DMS 273 (cell line): Measurements from ENCODE around the gene CDC42SE2.
A peak's percentile ranks its signal among the peaks of the same experiment; 100 is the strongest.
"Not testable (repeated sequence)": the region's sequence is repeated elsewhere in the genome, so short reads cannot be mapped to it uniquely, and the experiment has no call there.

Experiments used
- DNase-seq: peaks from one replicate; lab custom pipeline; 2025; ENCODE audit not compliant: unreplicated experiment; lab: John Stamatoyannopoulos, UW

The CDC42SE2 gene

DNA sequence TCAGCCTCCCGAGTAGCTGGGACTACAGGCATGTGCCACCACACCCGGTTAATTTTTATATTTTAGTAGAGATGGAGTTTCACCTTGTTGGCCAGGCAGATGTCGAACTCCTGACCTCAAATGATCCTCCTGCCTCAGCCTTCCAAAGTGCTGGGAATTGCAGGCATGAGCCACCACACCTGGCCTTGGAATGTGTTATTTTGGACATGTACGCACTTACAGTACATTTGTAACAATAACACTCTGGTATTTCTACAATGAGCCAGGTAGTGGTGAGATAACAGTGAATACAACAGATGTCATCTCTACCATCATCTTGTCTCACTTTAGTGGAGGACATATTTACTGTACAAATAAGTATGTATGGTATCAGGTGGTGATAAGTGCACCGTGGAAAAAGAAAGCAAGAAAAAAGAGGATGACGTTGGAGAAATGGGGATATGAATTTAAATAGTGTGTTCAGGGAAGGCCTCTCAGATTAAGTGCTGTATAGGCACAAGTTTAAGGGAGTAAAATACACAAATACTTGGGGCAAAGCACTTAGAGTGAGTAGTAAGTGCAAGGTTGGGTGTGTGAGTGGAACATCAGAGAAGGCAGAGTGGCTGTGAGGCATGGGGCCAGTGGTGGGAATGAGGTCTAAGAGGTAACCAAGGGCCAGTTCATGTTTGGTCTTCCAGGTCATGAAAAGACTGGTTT is 100.1 kb downstream of the CDC42SE2 start:
- DNase-seq = no peak

DNA sequence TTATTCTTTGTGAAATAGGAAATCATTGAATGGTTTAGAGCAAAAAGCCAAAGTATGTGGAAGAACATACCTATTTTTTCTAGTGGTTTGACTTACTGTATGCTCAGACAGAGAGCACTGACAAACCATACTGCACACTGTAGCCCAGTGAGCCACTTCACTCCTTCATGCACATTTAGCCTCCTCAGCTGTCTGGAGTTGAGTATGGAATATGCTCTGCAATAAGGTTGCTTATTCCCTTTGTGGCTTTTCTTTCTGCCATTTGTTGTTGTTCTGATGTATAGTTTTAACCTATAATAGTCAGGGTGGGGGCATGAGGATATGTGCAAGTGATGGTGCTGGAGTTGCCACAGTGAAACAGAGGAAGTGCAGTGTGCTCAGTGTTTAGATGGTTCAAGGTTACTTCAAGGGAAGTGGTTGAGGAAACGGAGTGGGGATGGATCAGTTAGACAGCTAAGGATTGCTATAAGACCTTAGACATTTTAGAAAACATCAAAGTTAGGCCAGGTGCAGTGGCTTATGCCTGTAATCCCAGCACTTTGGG is 100.7 kb downstream of the CDC42SE2 start:
- no peak for DNase-seq

DNA sequence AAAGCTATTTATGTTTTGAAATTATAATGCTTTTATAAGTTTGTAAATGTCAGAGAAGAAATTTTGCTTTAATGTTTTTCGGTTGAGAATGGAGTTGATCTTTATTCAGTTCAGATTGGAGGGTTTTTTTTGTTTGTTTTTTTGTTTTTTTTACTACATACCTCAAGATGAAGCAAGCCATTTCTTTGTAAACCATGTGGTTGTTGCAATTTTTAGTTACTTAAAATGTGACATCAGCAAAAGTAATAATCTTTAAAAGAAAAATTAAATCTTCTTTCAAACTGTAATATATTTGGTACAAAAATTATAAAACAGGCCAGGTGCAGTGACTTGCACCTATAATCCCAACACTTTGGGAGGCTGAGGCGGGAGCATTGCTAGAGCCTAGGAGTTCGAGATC is 102.6 kb downstream of the CDC42SE2 start:
- DNase-seq = no peak

DNA sequence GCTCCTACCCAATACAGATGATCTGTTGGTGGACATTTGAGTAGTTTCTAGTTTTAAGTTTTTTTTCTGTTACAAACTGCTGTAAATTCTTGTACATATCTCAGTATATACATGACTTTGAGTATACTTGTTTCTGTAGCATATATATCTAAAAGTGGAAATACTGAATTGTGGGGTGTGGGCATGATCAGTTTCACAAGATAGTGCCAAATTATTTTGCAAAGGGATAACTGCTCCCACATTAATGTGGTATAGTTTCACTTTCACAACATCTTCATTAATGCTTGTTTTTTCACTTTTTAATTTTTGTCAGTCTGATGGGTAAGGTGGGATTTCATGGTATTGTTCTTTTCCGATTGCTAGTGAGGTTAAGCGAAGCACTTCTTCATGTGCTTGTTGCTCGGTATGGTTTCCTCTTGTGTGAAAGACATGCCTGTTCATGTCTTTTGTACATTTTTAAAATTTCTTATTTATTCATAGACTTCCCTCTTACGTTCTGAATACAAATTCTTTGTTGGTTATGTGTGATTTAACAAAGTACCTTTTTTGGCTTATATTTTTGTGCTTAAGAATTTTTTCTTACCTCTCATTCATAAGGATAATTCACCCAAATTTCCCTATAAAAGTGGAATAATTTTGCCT is 103.5 kb downstream of the CDC42SE2 start:
- no peak for DNase-seq

DNA sequence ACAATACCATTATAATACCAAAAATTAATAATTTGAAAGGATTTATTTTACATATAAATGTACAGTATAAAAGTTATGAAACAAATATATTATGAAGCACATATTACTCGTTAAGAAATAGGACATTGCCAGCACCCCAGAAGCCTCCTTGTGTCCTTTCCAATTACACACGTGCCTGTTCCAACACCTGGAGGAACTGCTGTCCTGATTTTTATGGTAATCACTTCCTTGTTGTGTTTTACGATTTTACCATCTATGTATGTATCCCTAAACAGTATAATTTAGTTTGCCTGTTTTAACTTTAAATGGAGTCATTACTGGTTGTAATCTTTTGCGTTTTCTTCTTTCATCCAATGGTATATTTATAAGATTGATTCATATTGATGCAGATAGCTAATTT is 105.0 kb downstream of the CDC42SE2 start:
- no peak for DNase-seq

DNA sequence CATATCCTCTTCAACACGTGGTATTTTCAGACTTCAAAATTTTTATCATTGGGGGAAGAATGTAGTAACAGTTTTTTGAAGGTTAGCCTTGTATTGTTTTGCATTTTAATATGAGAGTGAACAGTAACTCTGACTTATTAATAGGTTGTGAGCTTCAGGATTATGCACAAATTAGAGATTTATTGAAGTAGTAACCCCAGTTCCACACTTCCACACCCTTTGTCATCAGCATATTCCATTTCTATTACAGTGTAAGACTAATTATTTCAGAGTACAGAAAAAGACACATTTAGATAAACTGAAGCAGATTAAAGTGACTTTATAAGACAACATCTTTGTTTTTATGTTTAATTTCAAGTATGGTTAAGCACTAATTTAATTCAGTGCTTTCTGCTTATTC is 105.7 kb downstream of the CDC42SE2 start:
- DNase-seq = no peak

DNA sequence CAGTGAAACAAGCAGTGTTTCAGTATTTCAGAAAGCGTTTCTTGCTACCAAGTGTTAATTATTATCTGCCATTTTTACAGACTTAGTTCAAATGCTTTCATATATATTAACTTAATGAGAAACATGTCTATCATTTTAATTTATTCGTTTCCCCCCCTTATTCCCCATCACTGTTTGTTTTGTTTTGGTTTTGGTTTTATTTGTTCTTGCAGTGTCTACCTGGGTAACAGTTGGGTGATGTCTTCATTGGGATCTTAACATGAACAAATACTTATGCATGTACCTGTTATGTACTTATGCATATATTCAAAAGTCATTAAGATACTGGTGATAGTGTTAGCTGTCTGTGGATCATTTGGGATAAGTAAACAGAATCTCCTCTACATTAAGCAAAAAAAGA is 108.0 kb downstream of the CDC42SE2 start:
- DNase-seq = no peak

DNA sequence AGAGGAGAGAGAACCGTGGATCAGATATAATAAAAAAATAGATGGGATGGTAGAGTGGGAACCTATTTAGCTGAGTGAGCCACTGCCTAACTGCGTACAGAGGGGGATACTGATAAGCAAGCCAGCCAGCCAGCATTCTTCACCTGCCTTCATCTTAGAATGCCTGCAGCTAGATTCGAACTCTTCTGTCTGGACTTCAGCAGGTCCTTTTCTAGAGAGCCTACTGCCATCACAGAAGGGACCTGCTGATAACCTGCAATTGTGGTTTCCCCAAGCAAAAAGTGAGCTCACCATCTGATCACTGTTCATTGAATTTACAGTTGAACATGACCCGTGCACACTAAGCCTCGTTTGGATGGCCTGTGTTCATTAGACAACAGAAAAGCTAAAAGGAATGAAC is 109.4 kb downstream of the CDC42SE2 start:
- DNase-seq = no peak

DNA sequence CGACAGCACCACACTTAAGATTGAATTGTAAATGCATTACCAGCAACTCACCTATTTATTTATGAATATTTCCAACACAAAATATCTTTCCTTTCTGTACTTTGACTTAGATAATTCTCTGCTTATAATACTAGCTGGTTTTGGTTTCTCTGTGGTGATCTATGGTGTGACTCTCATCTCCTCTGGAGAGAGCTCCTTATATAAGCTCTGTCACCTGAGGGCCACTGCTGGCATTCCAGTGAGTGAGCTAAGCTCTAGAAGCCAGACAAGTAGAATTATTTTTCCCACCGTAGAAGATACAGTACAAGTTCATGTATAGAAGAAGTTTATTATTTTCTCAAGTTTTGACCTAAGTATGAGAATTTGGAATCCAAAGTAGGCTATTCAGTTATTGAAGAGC is 111.5 kb downstream of the CDC42SE2 start:
- no peak for DNase-seq

DNA sequence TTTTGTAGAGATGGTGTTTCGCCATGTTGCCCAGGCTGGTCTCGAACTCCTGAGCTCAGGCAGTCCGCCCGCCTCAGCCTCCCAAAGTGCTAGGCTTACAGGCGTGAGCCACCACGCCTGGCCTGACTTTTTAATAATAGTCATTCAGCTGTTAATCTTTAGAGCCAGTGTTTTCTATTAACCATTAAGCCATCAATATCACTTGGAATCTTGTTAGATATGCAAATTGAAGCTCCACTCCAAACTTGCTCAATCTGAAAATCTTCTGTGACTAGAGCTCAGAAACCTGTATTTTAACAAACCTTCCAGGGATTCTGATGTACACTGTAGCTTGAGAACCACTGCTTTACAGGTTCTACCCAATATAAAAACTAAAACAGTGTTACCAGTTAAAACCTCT is 113.5 kb downstream of the CDC42SE2 start:
- no peak for DNase-seq

DNA sequence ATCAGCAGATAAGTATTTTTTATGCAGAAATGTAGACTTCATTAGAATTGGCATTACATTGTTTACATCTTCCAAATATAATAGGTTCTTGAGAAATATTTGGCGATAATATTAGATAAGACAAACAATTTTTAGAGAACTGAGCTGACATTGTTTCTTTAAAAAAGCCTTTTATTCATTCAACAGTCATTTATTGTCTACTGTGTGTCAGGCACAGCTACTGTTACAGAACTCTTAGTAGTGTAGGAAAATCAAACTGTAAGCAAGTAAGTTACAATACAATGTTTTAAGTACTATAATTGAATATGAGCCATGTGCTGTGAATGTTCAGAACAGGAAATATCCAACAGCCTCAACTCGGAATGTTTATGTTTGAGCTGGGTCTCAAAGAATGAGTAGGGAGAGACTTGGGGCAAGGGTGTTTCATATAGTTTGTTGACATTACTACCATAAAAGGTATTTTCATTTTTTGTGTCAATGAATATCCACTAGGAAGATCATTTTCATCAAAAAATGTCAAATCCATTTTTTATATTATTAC is 114.0 kb downstream of the CDC42SE2 start:
- DNase-seq = no peak

DNA sequence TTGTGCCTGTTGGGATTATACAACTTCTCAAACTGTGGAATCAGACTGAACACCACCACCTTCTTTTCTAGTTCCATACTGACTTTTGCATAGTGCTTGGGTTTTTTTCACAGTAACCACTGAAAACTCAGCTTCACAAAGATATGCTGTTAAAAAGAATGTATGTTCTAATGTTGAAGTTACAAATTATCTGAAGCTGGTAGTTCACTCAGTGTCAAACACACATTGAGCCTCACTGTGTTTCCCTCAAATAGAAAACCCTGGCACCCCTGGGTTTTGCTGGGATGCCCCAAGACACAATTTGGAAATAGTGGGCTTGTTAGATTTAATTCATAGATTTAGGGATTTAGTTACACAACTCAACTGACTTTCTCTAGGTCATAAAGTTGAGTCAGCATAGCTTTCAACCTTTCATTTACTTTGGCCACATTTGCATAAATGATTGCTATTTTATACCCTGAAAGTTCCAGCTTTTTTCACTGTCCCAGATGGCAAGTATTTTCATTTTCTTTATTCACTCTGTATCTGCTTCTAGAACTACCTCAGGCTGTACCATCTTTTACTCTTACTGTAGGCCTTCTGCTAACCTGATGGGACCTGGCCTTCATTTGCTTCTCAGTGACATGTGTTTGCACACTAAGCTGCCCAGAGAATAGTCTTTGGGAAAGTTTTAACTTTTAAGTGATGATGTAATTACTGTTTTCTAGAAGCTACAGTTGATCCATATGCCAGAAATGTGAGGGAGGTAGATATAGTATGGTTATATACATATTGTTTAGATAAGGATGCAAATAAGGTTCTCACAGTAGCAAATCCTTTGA is 115.1 kb downstream of the CDC42SE2 start:
- no peak for DNase-seq

DNA sequence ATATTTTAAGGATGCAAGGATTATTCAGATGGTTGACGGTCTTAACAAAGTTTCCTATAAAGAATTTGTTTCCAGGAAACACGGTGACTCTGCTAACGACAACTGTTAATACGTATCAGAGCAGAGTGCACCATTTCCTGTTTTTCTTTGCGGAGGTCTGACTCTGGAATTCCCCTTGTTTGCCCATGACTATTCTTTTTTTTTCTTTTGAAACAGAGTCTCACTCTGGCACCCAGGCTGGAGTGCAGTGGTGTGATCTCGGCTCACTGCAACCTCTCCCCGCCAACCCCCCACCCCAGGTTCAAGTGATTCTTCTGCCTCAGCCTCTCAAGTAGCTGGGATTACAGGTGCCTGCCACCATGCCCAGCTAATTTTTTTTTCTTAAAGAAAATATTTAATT is 115.9 kb downstream of the CDC42SE2 start:
- DNase-seq = no peak

DNA sequence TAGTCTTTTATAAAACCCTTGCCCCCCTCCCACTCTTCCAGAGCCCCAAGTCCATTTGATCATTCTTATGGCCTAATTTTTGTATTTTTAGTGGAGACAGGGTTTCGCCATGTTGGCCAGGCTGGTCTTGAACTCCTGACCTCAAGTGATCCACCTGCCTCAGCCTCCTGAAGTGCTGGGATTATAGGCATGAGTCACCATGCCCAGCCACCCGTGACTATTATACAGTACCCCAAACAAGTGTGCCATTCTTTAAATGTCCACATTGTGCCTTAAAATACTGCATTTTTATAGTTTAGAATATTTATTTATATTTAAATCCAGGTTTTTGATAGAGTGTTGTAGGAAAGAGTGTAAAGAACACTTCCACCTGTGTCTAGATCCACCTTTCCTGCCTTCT is 116.4 kb downstream of the CDC42SE2 start:
- not testable (repeated sequence) for DNase-seq

DNA sequence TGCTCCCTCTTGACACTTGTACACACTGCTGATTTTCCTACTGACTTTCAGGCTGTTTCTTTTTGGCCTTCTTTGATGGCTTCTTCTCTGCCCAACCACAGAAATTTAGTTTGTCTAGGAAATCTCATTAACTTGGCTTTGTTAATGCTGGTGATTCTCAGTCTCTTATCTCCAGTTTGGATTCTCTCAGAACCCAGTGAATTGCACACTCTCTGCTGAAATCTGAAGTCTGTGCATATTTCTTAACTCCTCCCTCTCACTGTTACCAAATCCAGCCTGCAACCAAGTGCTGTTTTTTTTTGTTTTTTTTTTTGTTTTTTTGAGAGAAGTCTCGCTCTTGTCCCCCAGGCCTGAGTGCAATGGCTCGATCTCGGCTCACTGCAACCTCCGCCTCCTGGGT is 117.2 kb downstream of the CDC42SE2 start:
- DNase-seq = no peak

DNA sequence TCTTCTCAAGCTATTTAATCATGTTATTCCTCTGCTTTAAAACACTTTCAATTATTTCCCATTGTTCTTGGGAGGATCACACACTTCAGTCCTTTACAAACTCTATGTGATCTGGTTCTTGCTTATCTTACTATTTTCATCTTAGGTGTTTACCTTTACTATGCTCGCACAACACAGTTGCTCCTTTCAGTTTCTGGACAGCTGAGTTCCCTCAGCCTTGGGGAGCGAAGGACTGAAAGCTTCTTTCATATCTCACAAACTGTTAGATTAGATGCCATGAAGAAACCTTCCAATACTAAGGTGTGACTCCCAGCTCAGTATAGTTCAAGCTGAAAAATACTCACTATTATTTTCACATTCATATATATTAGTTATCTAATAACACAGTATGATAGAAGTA is 117.9 kb downstream of the CDC42SE2 start:
- no peak for DNase-seq

DNA sequence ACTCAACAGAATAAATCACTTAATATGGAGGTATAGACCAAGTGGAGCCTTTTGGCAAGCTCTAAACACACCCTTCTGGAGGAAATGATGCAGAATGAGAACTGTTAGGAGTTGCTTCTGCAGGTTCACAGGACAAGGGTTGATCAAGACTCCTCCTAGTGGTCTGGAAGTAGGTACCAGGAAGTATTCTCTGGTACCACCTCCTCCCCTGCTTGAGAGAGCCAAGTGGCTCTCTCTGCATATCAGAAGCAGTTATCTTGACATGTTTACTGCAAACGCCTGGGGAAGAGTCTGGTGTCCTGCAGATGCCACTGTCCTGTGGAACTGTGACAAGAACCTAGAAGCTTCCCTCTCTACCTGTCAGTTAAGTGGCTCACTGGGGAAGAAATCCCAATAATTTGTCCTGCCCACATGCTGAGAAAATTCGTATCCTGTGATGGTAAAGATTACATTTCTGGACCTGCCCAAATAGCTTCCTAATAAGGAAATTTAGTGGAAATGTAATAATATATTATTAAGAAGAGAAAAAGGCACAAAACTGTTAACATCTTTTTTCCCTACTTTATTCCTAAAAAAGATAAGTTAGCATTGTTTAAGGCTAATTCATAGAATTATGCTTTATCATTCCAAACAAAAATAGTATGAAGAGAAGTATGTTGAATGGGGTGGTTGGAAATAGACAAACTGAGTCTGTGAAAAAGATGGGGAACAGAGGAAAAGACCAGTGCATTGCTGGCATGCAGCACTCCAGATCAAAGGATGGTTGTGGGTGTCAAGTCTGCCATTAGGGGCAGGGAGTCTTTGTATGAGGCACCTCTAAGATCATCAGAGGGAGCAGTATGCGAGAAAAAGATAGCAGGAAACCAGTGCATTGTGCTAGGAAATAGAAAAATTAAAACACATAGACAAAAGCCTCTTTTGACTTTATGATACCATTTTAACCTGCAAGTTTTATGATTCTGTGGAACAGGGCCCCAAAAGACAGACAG is 118.8 kb downstream of the CDC42SE2 start:
- DNase-seq = peak; percentile 78

DNA sequence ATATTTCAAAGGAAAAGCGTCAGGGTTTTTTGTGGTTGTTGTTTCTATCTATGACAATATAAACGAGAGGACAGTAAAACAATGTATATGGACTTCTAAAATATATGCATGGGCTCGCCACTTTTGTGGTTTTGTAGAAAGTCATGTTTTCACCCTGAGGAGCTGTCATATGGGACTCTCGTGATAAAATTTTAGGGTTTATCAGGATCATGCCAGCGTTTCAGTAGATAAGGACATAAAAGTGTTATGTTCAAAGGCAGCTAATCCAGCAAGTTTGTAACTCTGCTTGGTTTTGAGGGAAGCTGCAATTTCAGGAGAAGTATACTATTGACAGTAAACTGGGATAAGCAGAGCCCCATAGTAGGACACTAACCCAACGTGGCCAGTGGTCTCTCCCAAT is 120.3 kb downstream of the CDC42SE2 start:
- no peak for DNase-seq

DNA sequence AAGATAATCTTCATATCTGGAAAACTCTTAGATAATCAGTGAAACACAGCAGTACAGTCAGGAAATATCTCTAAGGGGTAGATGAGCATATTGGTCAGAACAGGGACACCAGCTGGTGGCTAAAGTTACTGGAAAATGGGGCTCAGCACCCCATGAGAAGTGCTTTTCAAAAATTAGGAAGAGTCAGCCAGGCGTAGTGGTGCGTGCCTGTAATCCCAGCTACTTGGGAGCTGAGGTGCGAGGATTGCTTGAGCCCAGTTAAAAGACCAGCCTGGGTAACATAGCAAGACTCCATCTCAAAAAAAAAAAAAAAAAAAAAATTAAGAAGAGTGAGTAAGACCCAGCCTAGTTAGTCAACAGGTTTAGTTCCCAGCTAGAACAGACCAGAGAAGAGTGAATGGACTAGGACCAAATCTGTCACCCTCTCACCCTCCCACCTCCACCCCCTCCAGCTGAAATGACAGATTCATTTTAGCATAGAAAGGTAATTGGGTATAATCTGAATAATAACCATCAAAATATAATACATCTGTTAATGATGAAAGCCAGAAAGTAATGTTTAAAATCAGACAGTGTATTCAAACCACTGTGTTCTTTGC is 120.9 kb downstream of the CDC42SE2 start:
- no peak for DNase-seq

DNA sequence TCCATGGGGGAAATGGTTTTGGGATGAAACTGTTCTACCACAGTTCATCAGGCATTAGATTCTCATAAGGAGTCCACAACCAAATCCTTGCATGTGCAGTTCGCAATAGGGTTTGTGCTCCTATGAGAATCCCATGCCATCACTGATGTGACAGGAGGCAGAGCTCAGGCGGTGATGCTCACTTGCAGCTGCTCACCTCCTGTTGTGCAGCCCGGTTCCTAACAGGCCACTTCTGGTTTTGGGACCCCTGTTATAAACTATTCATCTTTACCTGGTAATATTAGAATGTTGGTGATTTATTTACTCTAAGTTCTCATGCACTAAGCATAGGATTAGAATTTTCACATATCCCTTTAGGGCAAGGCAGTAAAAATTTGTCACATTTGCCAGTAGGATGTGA is 122.3 kb downstream of the CDC42SE2 start:
- DNase-seq = no peak
